ENCODE results near the gene EPGN.

EPGN gene

DNA sequence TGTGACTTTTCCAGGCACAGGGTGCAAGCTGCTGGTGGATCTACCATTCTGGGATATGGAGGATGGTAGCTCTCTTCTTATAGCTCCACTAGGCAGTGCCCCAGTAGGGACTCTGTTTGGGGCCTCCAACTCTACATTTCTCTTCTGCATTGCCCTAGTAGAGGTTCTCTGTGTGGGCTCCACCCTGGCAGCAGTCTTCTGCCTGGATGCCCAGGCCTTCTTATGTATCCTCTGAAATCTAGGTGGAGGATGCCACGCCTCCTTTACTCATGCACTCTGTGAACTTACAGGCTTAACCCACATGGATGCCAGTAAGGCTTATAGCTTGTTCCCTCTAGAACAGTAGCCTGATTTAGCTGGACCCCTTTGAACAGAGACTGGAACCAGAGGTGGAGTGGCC lies 35.8 kb downstream of the EPGN start:
- DNase-seq = no peak

DNA sequence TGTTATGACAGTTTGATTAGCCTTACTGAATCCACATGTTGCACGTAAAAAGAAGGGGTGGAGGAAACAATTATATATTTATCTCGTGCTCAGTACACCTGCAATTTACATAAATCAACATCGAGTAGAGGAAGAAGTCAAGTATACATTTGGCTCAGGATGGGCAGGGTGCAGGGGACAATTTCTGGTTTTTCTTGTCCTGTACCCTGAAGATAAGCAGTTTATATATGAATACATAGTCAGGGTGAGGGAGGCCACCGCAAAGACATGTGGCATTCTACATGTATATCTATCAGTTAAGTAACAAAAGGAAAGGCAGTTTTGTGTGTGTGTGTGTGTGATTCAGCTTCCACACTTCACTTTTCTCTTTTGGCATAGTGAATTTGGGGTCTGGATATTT lies 45.6 kb downstream of the EPGN start:
- DNase-seq = no peak

DNA sequence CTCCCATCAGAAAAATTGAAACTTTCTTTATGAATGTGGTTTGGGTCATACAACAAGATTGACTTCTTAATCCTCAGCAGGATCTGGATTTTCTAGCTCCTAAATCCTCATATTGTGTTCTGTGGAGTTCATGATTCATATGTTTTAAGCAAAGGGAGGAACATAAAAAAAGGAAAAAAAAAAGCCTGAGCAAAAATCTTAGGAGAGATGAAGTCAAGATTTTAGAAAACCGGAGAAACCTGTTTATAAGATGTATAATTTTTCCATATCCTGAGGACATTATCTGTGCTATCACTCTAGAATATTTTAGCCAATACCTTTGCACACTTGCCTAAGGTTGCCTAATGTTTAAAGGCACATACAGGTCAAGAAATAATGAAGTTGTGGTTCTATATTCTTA lies 49.7 kb downstream of the EPGN start:
- no peak for DNase-seq

DNA sequence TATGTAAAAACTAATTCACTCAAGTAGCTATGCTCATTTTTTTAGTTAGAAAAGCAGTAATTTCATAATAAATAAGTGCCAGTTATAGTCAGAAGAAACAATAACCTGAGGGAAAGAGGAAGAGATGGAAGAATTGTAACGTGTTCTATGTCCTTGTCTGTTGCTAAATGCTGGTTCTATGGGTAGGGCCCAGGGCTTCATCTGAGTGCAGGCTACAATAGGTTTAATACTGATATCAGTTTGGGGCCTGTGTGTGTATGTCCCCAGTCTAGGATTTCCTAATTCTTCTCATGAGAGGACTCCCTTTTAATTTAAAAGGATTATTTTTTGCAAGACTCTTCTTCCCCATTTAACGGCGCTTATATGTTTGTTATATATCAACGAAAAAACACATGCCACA lies 53.4 kb downstream of the EPGN start:
- DNase-seq = no peak

DNA sequence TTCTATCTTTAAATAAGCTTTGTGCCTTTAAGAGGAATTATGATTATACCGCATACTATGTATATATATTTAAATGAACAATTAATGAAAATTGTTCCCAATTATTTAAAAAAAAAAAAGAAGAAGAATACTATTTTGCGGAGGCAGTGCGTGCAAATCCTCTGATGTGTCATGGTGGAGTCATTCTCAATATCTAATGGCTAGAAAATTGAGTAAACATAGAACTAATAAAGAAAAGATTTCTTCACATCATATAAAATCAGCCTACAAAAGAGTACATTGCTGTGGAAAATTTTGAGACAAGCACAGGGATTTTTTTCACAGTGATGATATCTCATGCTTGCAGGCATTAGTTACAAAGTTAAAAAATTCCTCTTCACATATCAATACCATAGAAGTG lies 54.1 kb downstream of the EPGN start:
- no peak for DNase-seq

GRCh38 chr4:74364256-74364651 lies 56.0 kb downstream of the EPGN start:
- DNase-seq = no peak

- no peak for DNase-seq
These were observed 56.6 kb downstream of the EPGN start, which contains the start of gene EREG for GRCh38 chr4:74364652-74365491. EREG (plus strand) TSS chr4:74365145; CDS start chr4:74365309, 164 bp downstream.

GRCh38 chr4:74365761-74366160 lies 57.5 kb downstream of the EPGN start:
- no peak for DNase-seq
